ENCODE results near the gene FCHSD2.

DNA sequence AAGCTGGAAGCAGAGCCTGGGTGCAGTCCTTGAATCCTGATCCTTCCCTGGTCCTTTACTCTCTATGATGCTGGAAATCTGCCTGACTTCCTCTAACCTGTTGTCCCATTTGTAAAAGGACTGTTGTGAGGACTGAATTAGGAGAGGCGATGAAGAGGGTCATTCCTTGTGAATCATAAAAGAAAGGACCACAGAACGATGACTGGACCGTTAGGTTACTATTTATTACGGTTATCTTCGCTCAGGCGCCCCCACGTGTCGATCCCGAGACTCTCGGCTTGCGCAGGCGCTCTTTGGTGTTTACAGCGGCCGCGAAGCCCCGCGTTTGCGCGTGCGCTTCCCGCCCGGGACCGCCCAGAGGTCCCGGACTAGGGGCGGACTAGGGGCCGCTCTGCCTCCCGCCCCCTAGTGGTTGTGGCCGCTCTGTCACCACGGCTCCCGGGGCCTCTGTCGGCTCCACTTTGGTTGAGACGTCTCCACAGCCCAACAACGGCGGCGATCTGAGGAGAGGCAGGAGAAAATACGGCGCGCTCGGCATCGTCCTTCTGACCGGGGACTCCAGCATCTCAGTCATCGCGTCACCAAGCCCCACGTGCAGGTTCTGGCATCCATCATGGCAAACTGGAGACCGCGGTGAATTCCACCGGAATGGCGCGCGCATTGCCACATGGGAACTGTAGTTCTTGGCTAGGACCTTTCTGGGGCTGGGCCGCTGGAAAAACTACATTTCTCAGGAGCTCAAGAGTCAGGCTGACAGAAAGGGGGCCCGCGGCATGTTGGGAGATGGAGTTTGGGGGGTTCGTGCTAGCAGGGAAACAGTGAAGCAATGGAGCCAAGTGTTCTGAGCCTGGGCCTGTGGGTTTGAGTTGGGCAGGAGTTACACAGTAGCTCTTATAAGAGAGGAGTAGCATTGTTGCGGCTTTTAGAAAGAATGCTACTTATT is 348.4 kb downstream of the FCHSD2 start, which contains the start of gene STARD10:
- TF ChIP-seq, protein P1, sequence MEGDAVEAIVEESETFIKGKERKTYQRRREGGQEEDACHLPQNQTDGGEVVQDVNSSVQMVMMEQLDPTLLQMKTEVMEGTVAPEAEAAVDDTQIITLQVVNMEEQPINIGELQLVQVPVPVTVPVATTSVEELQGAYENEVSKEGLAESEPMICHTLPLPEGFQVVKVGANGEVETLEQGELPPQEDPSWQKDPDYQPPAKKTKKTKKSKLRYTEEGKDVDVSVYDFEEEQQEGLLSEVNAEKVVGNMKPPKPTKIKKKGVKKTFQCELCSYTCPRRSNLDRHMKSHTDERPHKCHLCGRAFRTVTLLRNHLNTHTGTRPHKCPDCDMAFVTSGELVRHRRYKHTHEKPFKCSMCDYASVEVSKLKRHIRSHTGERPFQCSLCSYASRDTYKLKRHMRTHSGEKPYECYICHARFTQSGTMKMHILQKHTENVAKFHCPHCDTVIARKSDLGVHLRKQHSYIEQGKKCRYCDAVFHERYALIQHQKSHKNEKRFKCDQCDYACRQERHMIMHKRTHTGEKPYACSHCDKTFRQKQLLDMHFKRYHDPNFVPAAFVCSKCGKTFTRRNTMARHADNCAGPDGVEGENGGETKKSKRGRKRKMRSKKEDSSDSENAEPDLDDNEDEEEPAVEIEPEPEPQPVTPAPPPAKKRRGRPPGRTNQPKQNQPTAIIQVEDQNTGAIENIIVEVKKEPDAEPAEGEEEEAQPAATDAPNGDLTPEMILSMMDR (IDR thresholded peaks at IDR 0.05) = peak; percentile 98 to 100 (median 99)
- TF ChIP-seq POLR2A (IDR thresholded peaks at IDR 0.05) = no peak
